Mesendoderm (in vitro differentiated cells): ENCODE data around the gene NDRG2.

ENCODE experiments used
- DNase-seq: peaks from one replicate; pipeline ENCODE4 v3.0.0; 2013
- H2AK5ac ChIP-seq: 2 replicates; pipeline ENCODE4 v1.6.1; 2013; ENCODE audit warnings: low read length, inconsistent platforms
- H2BK120ac ChIP-seq: 2 replicates; pipeline ENCODE4 v1.6.1; 2013; ENCODE audit warnings: low read depth, mild to moderate bottlenecking, low read length, moderate library complexity, mixed read lengths
- H2BK15ac ChIP-seq: replicated peaks from 2 replicates; pipeline ENCODE4 v1.6.1; 2013; ENCODE audit warnings: low read depth, mild to moderate bottlenecking, moderate library complexity
- H2BK5ac ChIP-seq: 2 replicates; pipeline ENCODE4 v1.6.1; 2013; ENCODE audit warnings: low read length, inconsistent platforms
- H3K18ac ChIP-seq: 2 replicates; pipeline ENCODE4 v1.6.1; 2013; ENCODE audit warnings: mild to moderate bottlenecking, low read length, mixed read lengths
- H3K23ac ChIP-seq: one replicate; pipeline ENCODE4 v1.6.1; 2013; ENCODE audit warnings: low read length
- H3K27ac ChIP-seq: 2 replicates; pipeline ENCODE4 v1.5.1; 2013; ENCODE audit warnings: low read depth, mild to moderate bottlenecking, inconsistent platforms, low read length, moderate library complexity
- H3K27me3 ChIP-seq: 2 replicates; pipeline ENCODE4 v1.6.1; 2013; ENCODE audit warnings: low read length, control low read depth, mild to moderate bottlenecking, inconsistent platforms; ENCODE audit not compliant: insufficient read depth, poor library complexity
- H3K36me3 ChIP-seq: 2 replicates; pipeline ENCODE4 v1.6.1; 2013; ENCODE audit warnings: low read length, inconsistent platforms; ENCODE audit not compliant: control insufficient read depth, insufficient read depth
- H3K4ac ChIP-seq: one replicate; pipeline ENCODE4 v1.6.1; 2013; ENCODE audit warnings: low read depth, mild to moderate bottlenecking, low read length, moderate library complexity
- H3K4me1 ChIP-seq: 2 replicates; pipeline ENCODE4 v1.6.1; 2013; ENCODE audit warnings: low read depth, low read length, inconsistent platforms; ENCODE audit not compliant: control insufficient read depth
- H3K4me2 ChIP-seq: 2 replicates; pipeline ENCODE4 v1.6.1; 2013; ENCODE audit warnings: low read length
- H3K4me3 ChIP-seq: 2 replicates; pipeline ENCODE4 v1.5.1; 2013; ENCODE audit warnings: mild to moderate bottlenecking, low read length
- H3K56ac ChIP-seq: one replicate; pipeline ENCODE4 v1.6.1; 2013; ENCODE audit warnings: low read length
- H3K79me1 ChIP-seq: 2 replicates; pipeline ENCODE4 v1.6.1; 2013; ENCODE audit warnings: low read length, inconsistent platforms
- H3K79me2 ChIP-seq: 2 replicates; pipeline ENCODE4 v1.6.1; 2013; ENCODE audit warnings: mild to moderate bottlenecking, low read length; ENCODE audit not compliant: control insufficient read depth, insufficient read depth
- H3K9ac ChIP-seq: 2 replicates; pipeline ENCODE4 v1.6.1; 2013; ENCODE audit warnings: low read length, inconsistent platforms
- H4K5ac ChIP-seq: one replicate; pipeline ENCODE4 v1.6.1; 2013; ENCODE audit warnings: low read length
- H4K8ac ChIP-seq: one replicate; pipeline ENCODE4 v1.6.1; 2013; ENCODE audit warnings: low read depth, mild to moderate bottlenecking, control low read depth, low read length, moderate library complexity
- WGBS: extraction: QIAGEN DNeasy Blood & Tissue Kit; methylation state at CpG from one replicate; pipeline ENCODE4 v1.1.7; 2013; ENCODE audit warnings: low lambda C conversion rate, missing lambda C conversion rate; ENCODE audit not compliant: insufficient coverage; ENCODE audit errors: extremely low coverage; 5-methylcytosine and 5-hydroxymethylcytosine counted together

NDRG2 gene

DNA sequence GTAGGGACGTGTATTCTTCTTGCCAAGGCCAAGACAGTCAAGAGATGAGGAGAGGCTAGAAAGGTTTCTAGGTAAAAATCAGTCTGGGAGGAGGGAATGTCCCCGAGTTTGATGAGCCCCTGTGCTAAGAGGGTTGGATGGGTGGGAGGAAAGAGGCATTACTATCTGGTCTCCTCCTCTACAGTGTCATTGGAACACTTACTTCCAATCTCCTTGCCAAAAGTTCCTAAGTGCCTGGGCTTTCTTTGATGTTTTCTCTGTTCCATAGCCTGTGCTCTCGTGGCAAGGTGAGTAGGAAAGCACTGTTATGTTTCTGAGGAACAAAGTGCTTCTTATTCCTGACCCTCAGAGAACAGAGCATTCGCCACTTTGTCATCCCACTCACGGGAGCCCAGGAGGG lies 9.8 kb upstream of the NDRG2 start, which contains the start of gene RNASE13:
Gene RNASE13, minus strand, starts transcription at position 101 of the 400 bp plus-strand sequence. CDS start 519 bp downstream, outside the sequence.
- H3K18ac ChIP-seq: no peak within 1 kb of the TSS
- no peak within 1 kb of the TSS for H3K4me3 ChIP-seq
- no peak within 1 kb of the TSS for H3K4ac ChIP-seq
- no peak within 1 kb of the TSS for H3K4me2 ChIP-seq
- H2AK5ac ChIP-seq: no peak within 1 kb of the TSS
- H4K8ac ChIP-seq: no peak within 1 kb of the TSS
- no peaks in the 10 kb centered on the region for H3K36me3 ChIP-seq
- H2BK120ac ChIP-seq: no peak within 1 kb of the TSS
- H3K79me2 ChIP-seq: no peaks in the 10 kb centered on the region
- H3K27ac ChIP-seq: no peak within 1 kb of the TSS
- no peak within 1 kb of the TSS for H3K9ac ChIP-seq
- no peak within 1 kb of the TSS for H3K56ac ChIP-seq
- no peak within 1 kb of the TSS for H2BK15ac ChIP-seq
- H3K4me1 ChIP-seq: peaks cover 5% of the 10 kb centered on the region
- no CpG with 5 or more reads among the region's 5 CpGs for WGBS
- no peak within 1 kb of the TSS for H3K23ac ChIP-seq
- H3K79me1 ChIP-seq: no peaks in the 10 kb centered on the region
- no peak for DNase-seq
- no peak within 1 kb of the TSS for H4K5ac ChIP-seq
- no peaks in the 10 kb centered on the region for H3K27me3 ChIP-seq
- no peak within 1 kb of the TSS for H2BK5ac ChIP-seq

GRCh38 chr14:21033133-21033698 lies 8.4 kb upstream of the NDRG2 start:
- no peaks in the 10 kb centered on the region for H3K79me1 ChIP-seq

DNA sequence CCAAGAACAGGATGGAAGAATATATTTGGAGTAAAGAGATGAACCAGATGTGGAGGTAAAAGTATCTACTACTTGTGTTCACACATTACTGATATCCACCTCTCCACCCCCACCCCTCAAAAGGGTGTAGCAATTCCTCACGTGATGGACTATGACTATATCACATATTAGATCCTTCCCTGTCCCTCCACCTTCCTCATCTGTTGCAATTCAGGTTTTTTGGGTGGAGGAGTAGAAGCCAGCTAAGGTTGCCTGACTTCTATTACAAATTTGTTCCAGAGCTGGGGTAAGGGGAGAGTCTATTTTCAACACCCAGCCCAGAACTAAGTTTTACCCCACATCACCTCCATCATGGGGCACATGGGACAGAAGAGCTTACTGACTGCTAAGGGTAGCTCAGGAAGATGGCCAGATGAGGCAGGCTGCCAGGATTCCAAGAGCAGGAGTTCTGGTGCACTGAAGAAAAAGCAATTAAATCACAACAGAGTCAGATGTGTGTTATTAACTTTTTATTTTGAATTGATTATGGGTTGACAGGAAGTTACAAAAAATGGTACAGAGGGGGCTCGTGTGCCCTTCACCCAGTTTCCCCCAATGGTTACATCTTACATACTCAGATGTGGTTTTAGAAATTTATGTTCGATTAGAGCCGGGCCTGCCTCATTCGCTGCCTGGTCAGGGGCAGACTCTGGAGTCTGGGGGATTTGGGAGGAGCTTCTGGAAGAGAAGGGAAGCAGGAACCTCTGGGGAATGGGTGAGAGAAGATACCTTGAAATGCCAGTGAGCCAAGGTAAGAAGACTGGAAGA lies 7.7 kb upstream of the NDRG2 start:
- Histone ChIP-seq H3K36me3 (no peaks in the 10 kb centered on the region), H3K4ac (no peak overlapping the region), H3K79me2 (no peaks in the 10 kb centered on the region), H3K4me1 (no peaks in the 10 kb centered on the region), H3K18ac (no peak overlapping the region), H3K27me3 (no peaks in the 10 kb centered on the region), H3K9ac (no peak overlapping the region), H2AK5ac (no peak overlapping the region), H3K56ac (no peak overlapping the region), H3K79me1 (no peaks in the 10 kb centered on the region), H3K23ac (no peak overlapping the region), H3K4me3 (no peak overlapping the region), H2BK15ac (no peak overlapping the region), H2BK5ac (no peak overlapping the region), H3K27ac (no peak overlapping the region), H2BK120ac (no peak overlapping the region), H4K5ac (no peak overlapping the region), H3K4me2 (no peak overlapping the region), H4K8ac (no peak overlapping the region)
- WGBS: no CpG with 5 or more reads among the region's 5 CpGs
- DNase-seq: no peak

More at GRCh38 chr14:21033133-21033698, 8.4 kb upstream of the NDRG2 start:
- H3K27me3 ChIP-seq: no peaks in the 10 kb centered on the region
- no peak overlapping the region for H3K23ac ChIP-seq
- H3K79me2 ChIP-seq: no peaks in the 10 kb centered on the region
- no peak overlapping the region for H2BK15ac ChIP-seq
- H2AK5ac ChIP-seq: no peak overlapping the region
- H3K36me3 ChIP-seq: no peaks in the 10 kb centered on the region
- no peak overlapping the region for H3K4me2 ChIP-seq
- H3K4me3 ChIP-seq: no peak overlapping the region
- no peaks in the 10 kb centered on the region for H3K4me1 ChIP-seq
- no peak overlapping the region for H3K9ac ChIP-seq
- no CpG with 5 or more reads among the region's 4 CpGs for WGBS
- H3K18ac ChIP-seq: no peak overlapping the region
- H4K5ac ChIP-seq: no peak overlapping the region
- H3K56ac ChIP-seq: no peak overlapping the region
- H3K27ac ChIP-seq: no peak overlapping the region
- H2BK120ac ChIP-seq: no peak overlapping the region
- DNase-seq: no peak
- no peak overlapping the region for H4K8ac ChIP-seq
- no peak overlapping the region for H3K4ac ChIP-seq
- no peak overlapping the region for H2BK5ac ChIP-seq

- no peak overlapping the region for H2BK15ac ChIP-seq
- H3K4me2 ChIP-seq: no peak overlapping the region
- no peak overlapping the region for H3K18ac ChIP-seq
- no CpG with 5 or more reads among the region's 12 CpGs for WGBS
- no peaks in the 10 kb centered on the region for H3K36me3 ChIP-seq
- peaks cover 9% of the 10 kb centered on the region for H3K4me1 ChIP-seq
- H3K27ac ChIP-seq: no peak overlapping the region
- H3K79me1 ChIP-seq: no peaks in the 10 kb centered on the region
- no peak overlapping the region for H3K23ac ChIP-seq
- no peaks in the 10 kb centered on the region for H3K79me2 ChIP-seq
- no peak overlapping the region for H3K4me3 ChIP-seq
- no peak overlapping the region for H4K5ac ChIP-seq
- H3K56ac ChIP-seq: no peak overlapping the region
- H3K9ac ChIP-seq: no peak overlapping the region
- H2AK5ac ChIP-seq: no peak overlapping the region
- H4K8ac ChIP-seq: no peak overlapping the region
- no peak for DNase-seq
- no peak overlapping the region for H2BK5ac ChIP-seq
- no peaks in the 10 kb centered on the region for H3K27me3 ChIP-seq
- no peak overlapping the region for H3K4ac ChIP-seq
- H2BK120ac ChIP-seq: no peak overlapping the region
These were observed 5.7 kb upstream of the NDRG2 start for GRCh38 chr14:21030531-21030930.

DNA sequence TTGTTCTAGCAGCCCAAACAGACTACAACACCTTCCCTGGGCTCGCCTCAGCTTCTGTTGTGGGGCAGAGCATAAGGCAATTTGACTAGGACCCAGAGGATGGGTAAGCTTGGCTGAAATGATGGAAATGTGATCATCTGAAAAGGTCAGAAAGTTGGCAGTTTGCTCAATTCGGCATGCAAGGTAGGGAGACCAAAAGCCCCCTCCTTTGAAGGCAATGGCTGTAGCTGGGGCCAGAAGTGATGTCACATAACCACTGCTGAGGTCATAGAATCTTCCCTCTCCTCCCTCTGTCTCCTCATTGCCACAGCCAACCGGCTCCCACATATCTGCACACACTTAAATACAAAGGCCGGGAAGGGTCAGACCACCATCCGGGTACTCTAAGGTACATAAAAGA lies 5.1 kb upstream of the NDRG2 start, which contains the start of gene TPPP2:
Gene TPPP2, plus strand, starts transcription at position 301 of the 400 bp plus-strand sequence. CDS start 365 bp downstream, outside the sequence.
- no peaks in the 10 kb centered on the region for H3K79me1 ChIP-seq
- H2BK5ac ChIP-seq: no peak within 1 kb of the TSS
- H3K4me2 ChIP-seq: no peak within 1 kb of the TSS
- no peak within 1 kb of the TSS for H2BK15ac ChIP-seq
- H3K9ac ChIP-seq: no peak within 1 kb of the TSS
- H3K79me2 ChIP-seq: no peaks in the 10 kb centered on the region
- H2AK5ac ChIP-seq: no peak within 1 kb of the TSS
- no peak within 1 kb of the TSS for H2BK120ac ChIP-seq
- DNase-seq: no peak
- WGBS: no CpG with 5 or more reads among the region's 5 CpGs
- H3K36me3 ChIP-seq: no peaks in the 10 kb centered on the region
- H3K18ac ChIP-seq: no peak within 1 kb of the TSS
- peaks cover 9% of the 10 kb centered on the region for H3K4me1 ChIP-seq
- no peak within 1 kb of the TSS for H3K56ac ChIP-seq
- no peak within 1 kb of the TSS for H3K4me3 ChIP-seq
- H4K5ac ChIP-seq: no peak within 1 kb of the TSS
- no peak within 1 kb of the TSS for H3K27ac ChIP-seq
- H3K27me3 ChIP-seq: no peaks in the 10 kb centered on the region
- no peak within 1 kb of the TSS for H3K4ac ChIP-seq
- no peak within 1 kb of the TSS for H4K8ac ChIP-seq
- H3K23ac ChIP-seq: no peak within 1 kb of the TSS
